Middle frontal gyrus (tissue), 1 donor: Measurements from ENCODE around the gene AHNAK.
A peak's percentile ranks its signal among the peaks of the same experiment; 100 is the strongest.
"Not testable (repeated sequence)": the region's sequence is repeated elsewhere in the genome, so short reads cannot be mapped to it uniquely, and the experiment has no call there.

Experiments used
- DNase-seq: peaks from one replicate; pipeline ENCODE4 v3.0.0-alpha.2; 2015; ENCODE audit warnings: low spot score; ENCODE audit errors: extremely low spot score

Gene AHNAK

DNA sequence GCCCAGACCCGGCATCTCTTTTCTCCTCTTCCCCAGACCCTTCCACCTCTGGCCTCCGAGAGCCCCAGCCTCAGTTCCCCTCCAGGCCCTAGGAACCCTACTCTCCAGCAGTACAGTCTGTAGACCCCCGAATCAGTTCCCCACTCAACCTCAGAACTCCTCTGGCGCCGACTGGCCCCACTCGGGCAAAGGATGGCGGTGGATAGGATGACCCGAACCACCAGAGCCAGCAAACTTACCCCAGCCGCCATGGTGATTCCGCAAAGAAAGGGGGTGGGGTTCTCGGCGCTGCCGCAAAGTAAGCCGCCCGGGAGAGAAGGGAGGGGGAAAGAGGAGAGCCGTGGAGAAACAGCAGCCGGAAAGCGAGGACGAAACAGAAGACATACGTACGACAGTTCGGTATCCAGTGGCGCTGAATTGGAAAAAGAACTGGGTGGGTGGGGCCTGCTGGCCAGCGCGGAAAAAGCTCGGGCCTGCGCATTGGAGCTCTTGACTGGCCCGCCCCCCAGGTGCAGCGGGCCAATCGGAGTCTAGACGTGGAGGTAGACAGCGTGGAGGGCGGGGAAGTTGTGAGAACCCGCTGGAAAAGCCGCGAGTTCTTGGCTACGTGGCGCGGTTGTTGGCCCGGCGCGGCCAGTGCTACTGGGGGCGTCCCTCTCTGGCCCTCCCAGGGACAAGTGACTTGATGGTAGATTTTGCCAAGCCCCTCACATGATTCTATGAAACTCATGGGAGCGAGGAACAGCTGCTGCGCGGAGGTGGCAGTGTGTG, 27.2 kb upstream of the AHNAK start, which contains the start of gene EEF1G:
TSS of gene EEF1G (minus strand) at position 300 of the 771 bp plus-strand sequence. CDS start at position 251, 49 bp downstream.
- DNase-seq: peak; percentile 99

GRCh38 chr11:62573006-62573591, 26.5 kb upstream of the AHNAK start:
- DNase-seq: no peak

DNA sequence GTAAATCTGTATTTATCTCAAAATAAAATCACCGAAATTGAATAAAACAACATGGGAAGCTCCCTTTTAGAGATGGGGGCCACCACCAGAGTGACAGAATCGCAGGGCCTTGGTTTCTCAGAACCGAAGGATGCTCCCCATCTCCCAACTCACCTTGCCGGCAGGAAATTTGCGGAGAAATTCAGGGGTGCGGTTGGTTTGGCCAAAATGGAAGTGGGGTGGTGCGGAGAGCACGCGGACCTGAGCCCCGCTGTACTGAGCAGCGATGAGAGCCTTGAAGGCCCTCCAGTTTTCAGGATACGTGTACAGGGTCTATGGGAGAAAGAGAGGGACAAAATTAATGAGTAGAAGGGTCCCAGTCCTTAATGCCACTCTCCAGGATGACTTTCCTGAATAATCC, 25.8 kb upstream of the AHNAK start:
- no peak for DNase-seq

- not testable (repeated sequence) for DNase-seq
Observed at GRCh38 chr11:62571493-62571892, 24.9 kb upstream of the AHNAK start.

GRCh38 chr11:62570903-62571302, 24.3 kb upstream of the AHNAK start:
- not testable (repeated sequence) for DNase-seq

GRCh38 chr11:62569611-62570010, 23.0 kb upstream of the AHNAK start:
- no peak for DNase-seq

DNA sequence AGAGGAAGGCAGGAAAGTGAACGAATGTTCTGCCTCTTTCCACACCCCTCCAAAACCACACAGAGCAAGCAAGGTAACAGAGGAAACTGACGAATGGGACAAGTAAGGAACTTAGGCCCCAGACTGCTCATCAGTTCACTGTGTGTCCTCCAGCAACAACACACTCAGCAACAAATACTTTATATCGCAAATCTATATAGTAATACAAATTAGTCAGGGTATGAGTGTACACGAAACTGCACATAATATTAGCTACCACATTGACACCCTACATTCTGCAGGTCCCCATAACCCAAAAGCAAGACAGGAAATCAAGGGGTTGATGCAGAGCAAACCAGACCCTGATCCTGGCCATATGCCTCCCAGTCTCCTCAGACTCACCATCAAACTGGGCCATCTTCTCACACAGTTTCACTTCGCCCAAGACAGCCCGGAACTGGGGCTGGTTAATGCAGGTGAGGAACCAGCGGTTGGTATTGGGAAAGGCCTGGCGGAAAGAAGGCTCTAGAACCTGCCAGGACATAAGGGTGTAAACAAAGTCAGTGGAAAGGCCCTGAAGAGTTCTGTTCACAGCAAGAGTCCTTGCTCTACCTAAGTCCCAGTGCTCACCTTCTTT, 20.5 kb upstream of the AHNAK start:
- DNase-seq: no peak

- no peak for DNase-seq
Observed at GRCh38 chr11:62566247-62566646, 19.6 kb upstream of the AHNAK start.

GRCh38 chr11:62565100-62565802, 18.6 kb upstream of the AHNAK start:
- no peak for DNase-seq

DNA sequence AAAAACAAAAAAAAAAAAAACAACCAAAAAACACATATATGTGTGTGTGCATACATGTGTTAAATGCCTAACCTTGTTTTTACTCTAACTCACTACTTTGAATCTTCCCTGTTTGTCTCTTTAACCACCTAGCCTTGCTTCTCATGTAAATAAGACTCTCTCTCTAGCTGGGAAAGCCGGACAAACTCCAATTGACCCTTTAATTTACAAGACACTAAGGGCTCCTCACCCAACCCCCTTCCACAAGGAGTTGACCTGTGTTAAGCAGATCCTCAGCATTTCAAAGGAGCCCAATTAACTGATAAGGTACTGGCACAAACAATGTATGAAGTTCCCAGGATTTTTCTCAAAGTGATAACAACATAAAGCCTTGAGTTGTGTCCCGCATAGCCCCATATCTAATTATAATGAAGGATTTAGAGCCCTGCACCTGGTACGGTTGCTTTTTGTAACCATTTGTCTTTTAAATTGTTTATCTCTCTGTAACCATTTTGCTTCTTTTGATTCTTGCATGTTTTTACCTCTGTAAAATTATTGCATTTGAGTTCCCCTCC, 15.1 kb upstream of the AHNAK start:
- DNase-seq: not testable (repeated sequence)

- DNase-seq: no peak
Observed at GRCh38 chr11:62560566-62561103, 14.0 kb upstream of the AHNAK start.

GRCh38 chr11:62559626-62560025, 13.0 kb upstream of the AHNAK start:
- DNase-seq: not testable (repeated sequence)

DNA sequence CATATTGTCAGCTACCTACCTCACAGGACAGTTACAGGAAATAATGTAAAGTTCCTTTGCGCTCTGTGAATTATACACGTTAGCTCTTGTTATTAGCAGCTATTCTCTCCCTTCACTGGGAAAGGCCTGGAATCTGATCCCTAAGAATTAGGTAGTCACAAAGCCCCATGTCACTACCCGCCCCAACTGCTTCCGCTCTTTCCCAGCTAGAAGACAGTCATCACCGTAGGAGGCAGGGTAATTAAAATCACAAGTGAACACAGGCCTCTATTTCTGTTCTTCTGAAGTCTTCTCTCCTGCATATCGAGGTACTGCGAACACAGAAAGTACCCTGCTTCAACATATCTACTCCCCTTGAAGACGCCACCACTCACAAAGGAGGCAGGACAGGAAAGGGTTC, 12.6 kb upstream of the AHNAK start:
- DNase-seq: no peak

GRCh38 chr11:62558669-62559068, 12.1 kb upstream of the AHNAK start:
- no peak for DNase-seq

- DNase-seq: no peak
Observed at GRCh38 chr11:62556875-62557631, 10.4 kb upstream of the AHNAK start.

DNA sequence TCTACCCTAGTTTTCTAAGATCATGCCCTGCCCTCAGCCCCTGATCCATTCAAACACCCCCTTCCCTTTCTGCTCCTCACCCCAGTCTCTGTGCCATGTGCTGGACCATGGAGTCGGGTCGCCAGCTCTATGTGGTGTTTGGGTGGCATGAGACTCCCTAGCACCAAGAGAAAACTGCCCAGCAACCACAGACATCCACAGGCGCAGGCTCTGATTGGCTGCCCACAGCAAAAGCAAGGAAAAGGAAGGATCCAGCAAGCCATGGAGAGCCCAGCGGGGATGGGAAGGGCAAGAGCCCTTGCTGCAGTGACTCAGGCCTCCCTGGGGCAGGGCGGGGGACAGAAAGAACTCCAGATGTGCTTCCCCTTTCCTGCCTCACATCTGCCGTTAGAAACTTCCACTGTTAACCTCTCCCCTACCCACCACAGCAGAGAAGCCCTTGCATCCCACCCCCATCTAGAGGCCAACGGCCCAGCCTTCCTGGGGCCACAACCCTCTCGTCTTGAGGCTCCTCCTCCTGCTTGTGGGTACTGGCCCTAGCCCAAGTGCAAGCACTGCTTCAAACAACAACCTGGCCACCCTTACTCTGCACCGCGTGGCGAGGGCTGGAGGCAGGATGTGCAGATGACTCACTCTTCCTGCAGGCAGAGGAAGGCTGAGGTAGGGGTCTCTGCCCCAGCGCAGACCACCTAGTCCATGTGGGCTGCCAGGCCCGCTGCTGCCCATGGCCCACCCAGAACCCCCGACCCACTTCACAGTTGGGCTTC, 9.7 kb upstream of the AHNAK start:
- DNase-seq: no peak

DNA sequence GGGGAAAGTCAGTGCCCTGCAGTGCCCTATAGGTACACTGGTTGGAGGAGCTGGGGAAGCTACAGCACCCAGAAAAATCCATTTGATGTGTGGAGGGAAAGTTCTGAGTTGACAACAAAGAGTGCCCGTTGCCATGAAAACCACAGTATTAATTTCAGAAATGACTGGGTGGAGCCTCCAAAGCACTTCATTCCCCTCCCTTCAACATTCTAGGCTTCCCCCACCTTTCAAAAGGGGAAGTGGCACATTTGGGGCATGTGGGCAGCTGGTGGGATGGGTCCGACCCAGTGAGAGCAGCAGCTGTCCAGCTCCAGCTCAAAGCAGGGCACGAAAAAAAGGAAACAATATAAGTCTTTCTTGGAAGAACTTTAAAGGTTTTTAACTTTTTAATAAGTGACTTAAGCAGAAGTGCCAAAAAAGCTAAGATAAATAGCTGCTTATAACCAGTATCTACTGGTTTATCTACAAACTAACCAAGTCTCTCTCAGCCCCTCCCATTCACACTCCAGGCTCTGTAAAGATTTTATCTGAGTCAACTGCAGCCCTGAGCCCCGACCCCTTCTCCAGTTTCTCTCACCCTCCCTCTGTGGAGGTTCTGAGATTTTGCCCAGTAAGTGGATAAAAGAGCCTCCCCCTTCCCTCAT, 9.0 kb upstream of the AHNAK start:
- no peak for DNase-seq

DNA sequence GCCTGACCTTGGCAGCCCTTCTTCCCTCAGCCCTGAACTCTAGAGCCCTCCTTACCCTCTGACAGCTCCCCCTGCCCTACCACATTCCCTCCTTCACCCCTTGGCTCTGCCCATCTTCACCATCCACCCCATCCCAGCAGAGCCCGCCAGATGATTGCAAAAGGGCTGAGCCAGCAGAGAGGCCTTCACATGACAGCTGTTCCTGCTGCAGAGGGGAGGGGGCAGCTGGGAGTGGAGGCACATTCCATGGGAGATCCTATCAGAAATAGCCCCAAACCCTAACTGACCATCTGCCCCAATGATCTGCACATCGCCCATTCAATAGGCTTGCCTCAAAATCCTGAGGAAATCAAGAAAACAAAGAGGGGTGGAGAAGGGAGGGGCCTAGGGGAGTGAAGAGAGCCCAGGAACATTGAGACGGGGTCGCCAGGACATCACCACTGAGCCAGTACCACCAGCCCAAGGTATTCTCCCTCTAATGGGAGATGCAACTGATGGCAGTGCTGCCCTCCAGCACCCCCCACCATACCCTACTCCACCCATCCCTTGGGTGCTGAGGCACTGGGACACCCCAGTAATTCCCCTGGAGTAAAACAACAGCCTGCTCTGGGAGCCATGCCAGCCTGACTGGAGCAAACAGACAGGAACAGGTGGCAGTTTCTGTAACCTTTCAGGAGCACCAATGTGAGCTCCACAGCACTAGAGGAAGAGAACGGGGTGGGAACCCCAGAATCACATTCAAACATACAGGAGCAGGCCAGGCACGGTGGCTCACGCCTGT, 8.0 kb upstream of the AHNAK start:
- DNase-seq: no peak
